Prostate gland (tissue), 2 donors: ENCODE data around the gene AFF1. TPM values are rescaled to one million over a fixed set of nuclear protein-coding genes. Genes with fewer than 3 reads are reported as not detected.

Source experiments
- DNase-seq: peaks from one replicate; pipeline ENCODE4 v3.0.0-alpha.2; 2019; ENCODE audit warnings: low spot score
- H3K27ac ChIP-seq, 2 donors: fragments of 200-600 bp; sonication (generic); 2 replicates each; pipeline ENCODE4 v1.5.1; 2017 to 2019
- H3K27me3 ChIP-seq: fragments of 200-600 bp; sonication (generic); replicated peaks from 2 replicates; pipeline ENCODE4 v1.5.1; 2019; ENCODE audit not compliant: insufficient read depth
- H3K36me3 ChIP-seq, 2 donors: fragments of 200-600 bp; sonication (generic); 1 replicate in 1 of 2; 2 replicates in 1 of 2; pipeline versions ENCODE4 v1.5.1 to v1.8.1; 2017 to 2019
- H3K4me1 ChIP-seq: fragments of 200-600 bp; sonication (generic); replicated peaks from 2 replicates; pipeline ENCODE4 v1.5.1; 2019
- H3K4me3 ChIP-seq, 2 donors: fragments of 200-600 bp; sonication (generic); 2 replicates each; pipeline ENCODE4 v1.5.1; 2017 to 2019
- H3K9me3 ChIP-seq: fragments of 200-600 bp; sonication (generic); 2 replicates; pipeline ENCODE4 v1.5.1; 2017
- POLR2A ChIP-seq: fragments of 450-650 bp; IDR thresholded peaks from one replicate; pipeline ENCODE4 v1.6.1; 2016; ENCODE audit warnings: antibody characterized with exemption, mild to moderate bottlenecking
- POLR2AphosphoS5 ChIP-seq: sonication (generic); formaldehyde crosslinking; IDR thresholded peaks from one replicate; pipeline ENCODE4 v1.6.1; 2017; ENCODE audit warnings: antibody characterized with exemption
- WGBS: methylation state at CpG from one replicate; pipeline ENCODE4 v1.1.5; 2018; 5-methylcytosine and 5-hydroxymethylcytosine counted together
- intact Hi-C: fragments of 100-400 bp; cut with DNase I; formaldehyde crosslinking; loops from one replicate; pipeline ENCODE4 v1.14.2; 2022
- total RNA-seq, 2 donors: library from RNA; depleted of rRNA; stranded (reverse); fragments of >200 nt; gene quantifications; one replicate each; pipeline ENCODE4 v1.1.0, GENCODE V29; 2016
- TF ChIP-seq, protein P1 (sequence below), 4 experiments: fragments of 200-600 bp in 2 of 4; fragments of 450-650 bp in 2 of 4; sonication (generic) in 2 of 4; IDR thresholded peaks; 1 replicate in 3 of 4; 2 replicates in 1 of 4; pipeline ENCODE4 v1.5.1; 2016 to 2019; ENCODE audit warnings: antibody characterized with exemption in 4 of 4, mild to moderate bottlenecking in 2 of 4, moderate library complexity in 2 of 4

AFF1 gene
- total RNA-seq, 2 donors from 2014 or later = 69.7 to 92.5 TPM

DNA sequence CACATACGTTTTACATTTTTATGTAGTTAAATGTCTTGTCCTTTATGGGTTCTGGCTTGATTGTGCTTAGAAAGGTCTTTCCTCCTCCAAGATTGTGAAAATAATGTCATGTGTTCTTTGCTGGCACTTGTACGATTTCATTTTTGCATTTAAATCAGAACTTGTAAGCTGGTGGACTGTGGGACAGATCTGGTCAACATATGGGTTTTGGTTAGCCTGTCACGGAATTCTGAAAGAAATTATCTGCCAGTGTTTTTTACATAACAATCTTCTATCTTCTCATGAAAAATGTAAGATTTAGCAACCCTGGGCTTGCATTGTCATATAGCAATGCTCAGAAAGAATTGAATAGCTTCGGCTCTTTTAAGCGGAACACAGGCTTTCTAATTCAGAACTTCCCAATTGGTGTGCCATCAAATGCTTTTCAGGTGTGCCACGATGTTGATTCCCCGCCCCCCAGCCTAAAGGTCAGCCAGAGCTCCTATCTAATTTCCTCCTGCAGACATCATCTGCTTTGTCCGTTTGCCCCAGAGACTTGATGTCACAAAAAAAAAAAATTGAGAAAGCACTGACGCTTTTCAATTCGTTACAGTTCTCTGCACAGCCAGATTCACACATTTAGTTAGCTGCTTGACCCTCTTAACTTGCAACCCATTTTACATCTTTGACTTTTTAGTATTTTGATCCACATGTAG lies 16.2 kb downstream of the AFF1 start:
- no peak overlapping the region for H3K27ac ChIP-seq
- WGBS = 82% methylated on average over 10 of the region's 10 CpGs
- H3K4me3 ChIP-seq = no peak overlapping the region
- intact Hi-C loops = no loop called here
- no peaks in the 10 kb centered on the region for H3K4me1 ChIP-seq
- no peaks in the 10 kb centered on the region for H3K36me3 ChIP-seq
- H3K9me3 ChIP-seq = no peaks in the 10 kb centered on the region
- no peak for DNase-seq
- H3K27me3 ChIP-seq = no peaks in the 10 kb centered on the region
- no peak for TF ChIP-seq POLR2AphosphoS5
- TF ChIP-seq, protein P1, sequence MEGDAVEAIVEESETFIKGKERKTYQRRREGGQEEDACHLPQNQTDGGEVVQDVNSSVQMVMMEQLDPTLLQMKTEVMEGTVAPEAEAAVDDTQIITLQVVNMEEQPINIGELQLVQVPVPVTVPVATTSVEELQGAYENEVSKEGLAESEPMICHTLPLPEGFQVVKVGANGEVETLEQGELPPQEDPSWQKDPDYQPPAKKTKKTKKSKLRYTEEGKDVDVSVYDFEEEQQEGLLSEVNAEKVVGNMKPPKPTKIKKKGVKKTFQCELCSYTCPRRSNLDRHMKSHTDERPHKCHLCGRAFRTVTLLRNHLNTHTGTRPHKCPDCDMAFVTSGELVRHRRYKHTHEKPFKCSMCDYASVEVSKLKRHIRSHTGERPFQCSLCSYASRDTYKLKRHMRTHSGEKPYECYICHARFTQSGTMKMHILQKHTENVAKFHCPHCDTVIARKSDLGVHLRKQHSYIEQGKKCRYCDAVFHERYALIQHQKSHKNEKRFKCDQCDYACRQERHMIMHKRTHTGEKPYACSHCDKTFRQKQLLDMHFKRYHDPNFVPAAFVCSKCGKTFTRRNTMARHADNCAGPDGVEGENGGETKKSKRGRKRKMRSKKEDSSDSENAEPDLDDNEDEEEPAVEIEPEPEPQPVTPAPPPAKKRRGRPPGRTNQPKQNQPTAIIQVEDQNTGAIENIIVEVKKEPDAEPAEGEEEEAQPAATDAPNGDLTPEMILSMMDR (IDR thresholded peaks at IDR 0.05) = no peak
- no peak for TF ChIP-seq POLR2A

DNA sequence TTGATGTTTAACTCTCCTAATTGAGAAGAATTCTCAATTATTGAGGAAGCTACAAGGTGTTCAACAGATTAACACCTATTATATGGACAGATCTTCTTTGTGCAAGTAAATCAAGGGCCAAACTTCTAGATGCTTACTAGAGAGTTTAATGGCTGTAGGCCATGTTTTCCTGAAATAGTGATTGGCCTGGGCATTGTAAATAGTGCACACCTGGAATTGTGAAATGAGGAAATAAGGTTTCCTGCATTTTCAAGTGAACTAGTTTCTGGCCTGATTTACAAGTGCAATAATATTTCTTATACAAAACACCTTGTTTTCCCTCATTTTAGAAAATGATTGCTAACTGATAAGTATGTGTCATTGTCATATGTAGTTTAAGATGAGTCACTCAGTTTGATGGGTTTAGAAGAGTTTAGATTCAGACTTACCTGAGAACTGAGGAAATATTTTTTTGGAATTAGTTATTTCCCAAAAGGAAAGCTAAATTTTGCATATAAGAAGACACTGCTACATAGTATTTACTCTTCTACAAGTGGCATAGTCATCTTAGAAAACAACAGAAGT lies 21.2 kb downstream of the AFF1 start:
- Histone ChIP-seq H3K9me3 (no peaks in the 10 kb centered on the region), H3K4me3 (no peak overlapping the region), H3K36me3 (no peaks in the 10 kb centered on the region), H3K27ac (no peak overlapping the region), H3K27me3 (no peaks in the 10 kb centered on the region), H3K4me1 (no peaks in the 10 kb centered on the region)
- TF ChIP-seq POLR2AphosphoS5 = no peak
- TF ChIP-seq, protein P1 (IDR thresholded peaks at IDR 0.05) = no peak
- no peak for DNase-seq
- intact Hi-C loops = no loop called here

DNA sequence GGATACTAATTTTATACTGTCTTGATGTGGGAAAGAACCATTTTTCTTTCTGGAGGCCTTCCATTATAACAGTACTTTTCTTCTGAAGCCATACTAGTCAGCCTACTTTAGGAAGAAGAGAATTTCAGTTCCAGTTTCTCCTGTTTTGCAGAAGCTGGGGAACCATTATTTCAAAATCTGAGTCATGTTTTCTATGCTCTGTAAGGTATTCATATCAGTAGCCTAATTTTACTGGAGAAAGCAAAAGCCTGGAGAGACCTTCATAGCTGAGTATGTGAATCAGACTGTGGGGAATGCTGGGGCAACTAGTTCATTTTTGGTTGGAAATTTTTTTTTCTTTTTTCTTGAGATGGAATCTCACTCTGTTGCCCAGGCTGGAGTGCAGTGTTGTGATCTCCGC lies 22.4 kb downstream of the AFF1 start:
- Histone ChIP-seq H3K9me3 (no peaks in the 10 kb centered on the region), H3K27ac (no peak overlapping the region), H3K36me3 (no peaks in the 10 kb centered on the region), H3K4me3 (no peak overlapping the region), H3K27me3 (no peaks in the 10 kb centered on the region), H3K4me1 (no peaks in the 10 kb centered on the region)
- DNase-seq = no peak
- intact Hi-C loops = no loop called here
- TF ChIP-seq POLR2A (no peak), POLR2AphosphoS5 (no peak)
- TF ChIP-seq, protein P1 (IDR thresholded peaks at IDR 0.05) = no peak
- 91% methylated on average over 1 of the region's 1 CpG for WGBS

DNA sequence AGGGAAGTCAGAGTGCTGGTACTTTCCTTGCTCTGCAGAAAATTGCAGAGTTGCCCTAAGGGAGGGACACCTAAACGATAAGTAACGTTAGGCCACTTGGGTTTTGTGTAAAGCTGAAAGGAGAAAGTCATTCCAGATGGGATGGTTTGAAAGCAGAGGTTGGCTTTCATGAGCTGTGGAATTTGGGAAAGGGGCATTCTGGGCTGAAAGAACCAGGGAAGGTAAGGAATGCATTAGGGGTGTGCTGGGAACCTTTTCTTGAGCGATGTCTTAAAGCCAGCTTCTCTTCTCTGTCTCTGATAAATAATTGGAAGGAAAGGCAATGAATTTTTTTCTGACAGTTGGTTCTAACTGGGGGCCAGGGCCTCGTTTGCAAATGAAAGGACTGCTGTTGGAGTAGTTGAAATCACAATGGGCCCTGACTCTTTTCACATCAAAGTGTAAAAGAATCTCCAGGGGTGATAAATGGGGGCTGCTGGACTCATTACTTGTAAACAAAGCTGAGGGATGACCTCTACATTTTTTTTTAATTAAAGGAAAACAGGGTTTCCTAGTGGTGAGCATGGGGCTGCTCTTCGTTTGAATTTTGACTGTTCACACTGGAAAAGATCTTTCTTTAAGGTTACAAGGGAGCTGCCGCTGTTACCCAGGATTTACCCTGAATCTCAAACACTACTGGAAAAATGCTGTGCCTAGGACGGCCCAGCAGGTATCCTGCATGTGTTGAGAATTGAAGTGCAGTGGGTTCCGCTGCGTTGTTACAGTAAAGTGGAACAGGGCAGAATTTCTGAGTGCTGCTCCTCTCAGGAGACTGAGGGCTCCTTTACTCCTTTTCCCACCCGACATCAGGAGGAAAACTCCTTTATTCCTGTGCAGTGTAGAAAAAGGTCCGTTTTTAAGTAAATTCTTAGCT lies 25.0 kb downstream of the AFF1 start:
- no peak overlapping the region for H3K27ac ChIP-seq
- TF ChIP-seq POLR2AphosphoS5 (no peak), POLR2A (no peak)
- TF ChIP-seq, protein P1 (IDR thresholded peaks at IDR 0.05) = no peak
- H3K4me1 ChIP-seq = no peaks in the 10 kb centered on the region
- no peaks in the 10 kb centered on the region for H3K27me3 ChIP-seq
- no peak for DNase-seq
- WGBS = 76% methylated on average over 11 of the region's 11 CpGs
- intact Hi-C loops = no loop called here
- no peak overlapping the region for H3K4me3 ChIP-seq
- H3K36me3 ChIP-seq = no peaks in the 10 kb centered on the region
- no peaks in the 10 kb centered on the region for H3K9me3 ChIP-seq
